Inferior parietal cortex (tissue), 1 donor: Measurements from ENCODE around the gene LYSMD1.
"Not testable (repeated sequence)": the region's sequence is repeated elsewhere in the genome, so short reads cannot be mapped to it uniquely, and the experiment has no call there.

ENCODE experiments used
- DNase-seq: peaks from one replicate; pipeline ENCODE4 v3.0.0-alpha.2; 2016; ENCODE audit errors: extremely low spot score

Gene LYSMD1

GRCh38 chr1:151165738-151166504 lies at the start of gene LYSMD1, which contains the start of gene SCNM1:
LYSMD1 (minus strand) TSS chr1:151165902; CDS start chr1:151165258, 644 bp downstream.
SCNM1 (plus strand) TSS chr1:151166144; CDS start chr1:151166153, 9 bp downstream.
- DNase-seq = peak; percentile 100

DNA sequence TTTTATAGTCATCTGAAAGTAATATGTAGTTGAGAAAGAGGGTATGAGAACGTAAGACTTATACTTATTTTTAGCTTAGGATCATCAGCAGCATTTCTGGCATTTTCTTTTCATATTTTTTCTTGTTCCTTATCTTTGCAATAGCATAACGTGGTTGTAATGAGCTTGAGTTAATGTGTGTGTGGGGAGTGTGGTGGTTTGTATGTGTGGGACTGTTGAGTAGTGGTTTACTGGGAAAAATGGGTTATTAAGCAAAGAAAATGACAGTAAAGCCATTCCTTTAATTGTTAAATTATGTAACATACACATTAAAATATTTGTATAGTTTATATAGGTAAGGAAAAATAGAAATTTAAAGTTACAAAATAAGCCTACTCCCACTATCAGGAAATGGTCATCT lies 47.9 kb upstream of the LYSMD1 start:
- no peak for DNase-seq

GRCh38 chr1:151211972-151212705 lies 46.4 kb upstream of the LYSMD1 start:
- no peak for DNase-seq

- no peak for DNase-seq
These were observed 45.1 kb upstream of the LYSMD1 start for GRCh38 chr1:151210830-151211229.

DNA sequence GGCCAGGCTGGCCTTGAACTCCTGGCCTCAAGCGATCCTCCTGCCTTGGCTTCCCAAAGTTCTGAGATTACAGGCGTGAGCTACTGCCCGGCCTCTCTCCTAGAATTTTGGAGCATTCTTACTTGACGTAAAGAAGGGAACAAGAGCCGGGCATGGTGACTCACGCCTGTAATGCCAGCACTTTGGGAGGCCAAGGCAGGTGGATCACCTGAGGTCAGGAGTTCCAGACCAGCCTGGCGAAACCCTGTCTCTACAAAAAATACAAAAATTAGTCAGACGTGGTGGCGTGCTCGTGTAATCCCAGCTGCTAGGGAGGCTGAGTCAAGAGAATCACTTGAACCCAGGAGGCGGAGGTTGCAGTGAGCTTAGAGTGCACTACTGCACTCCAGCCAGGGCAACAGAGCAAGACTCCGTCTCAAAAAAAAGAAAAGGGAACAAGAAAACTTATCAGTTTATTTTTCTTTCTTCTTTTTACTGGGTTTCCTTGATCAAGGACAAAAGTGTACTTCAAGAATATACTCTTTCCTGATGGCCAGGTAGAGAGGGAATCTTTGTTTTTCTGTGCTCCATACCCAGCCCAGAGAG lies 39.8 kb upstream of the LYSMD1 start:
- DNase-seq = not testable (repeated sequence)

DNA sequence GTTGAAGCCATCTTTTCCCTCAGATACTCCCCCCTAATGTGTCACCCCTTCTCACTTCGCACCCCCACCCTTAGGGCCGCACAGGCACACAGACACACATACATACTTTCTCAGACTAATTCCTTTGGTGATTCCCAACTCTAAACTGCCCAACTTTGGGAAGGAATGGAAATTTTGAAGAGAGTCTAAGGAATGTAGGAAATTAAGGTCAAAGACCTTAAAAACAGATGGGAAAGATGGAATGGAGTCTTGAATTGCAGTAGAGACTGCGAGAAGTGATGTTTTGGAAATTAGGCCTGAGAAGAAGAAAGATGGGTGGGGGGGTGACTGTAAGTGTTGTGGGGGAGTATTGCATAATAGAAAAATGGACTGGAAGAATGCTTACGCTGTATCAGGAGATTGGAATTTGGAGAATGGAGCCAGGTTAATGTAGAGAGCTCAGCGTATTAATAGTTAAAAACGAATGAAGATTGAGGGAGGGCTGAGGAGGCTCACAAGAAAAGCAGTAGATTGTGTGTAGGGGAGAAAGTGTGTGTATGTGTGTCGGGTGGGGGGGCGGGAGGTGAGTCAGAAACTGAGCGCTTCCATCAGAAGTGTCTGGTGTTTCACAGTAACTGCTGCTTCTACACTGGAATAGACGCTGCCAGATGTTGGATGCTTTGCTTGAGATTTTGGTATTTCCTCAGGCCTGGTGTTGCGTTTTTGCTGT lies 34.3 kb upstream of the LYSMD1 start:
- DNase-seq = no peak

- DNase-seq = peak; percentile 100
These were observed 32.8 kb upstream of the LYSMD1 start, which contains the start of gene PIP5K1A for GRCh38 chr1:151198254-151199127. PIP5K1A (plus strand) TSS chr1:151198552; CDS start chr1:151198997, 445 bp downstream.

- no peak for DNase-seq
These were observed 32.2 kb upstream of the LYSMD1 start for GRCh38 chr1:151197863-151198253.

- peak; percentile 91 for DNase-seq
These were observed 30.6 kb upstream of the LYSMD1 start for GRCh38 chr1:151196292-151196800.

GRCh38 chr1:151194894-151195594 lies 29.3 kb upstream of the LYSMD1 start:
- not testable (repeated sequence) for DNase-seq

- no peak for DNase-seq
These were observed 28.2 kb upstream of the LYSMD1 start for GRCh38 chr1:151193856-151194255.

- no peak for DNase-seq
These were observed 27.6 kb upstream of the LYSMD1 start for GRCh38 chr1:151193304-151193703.

DNA sequence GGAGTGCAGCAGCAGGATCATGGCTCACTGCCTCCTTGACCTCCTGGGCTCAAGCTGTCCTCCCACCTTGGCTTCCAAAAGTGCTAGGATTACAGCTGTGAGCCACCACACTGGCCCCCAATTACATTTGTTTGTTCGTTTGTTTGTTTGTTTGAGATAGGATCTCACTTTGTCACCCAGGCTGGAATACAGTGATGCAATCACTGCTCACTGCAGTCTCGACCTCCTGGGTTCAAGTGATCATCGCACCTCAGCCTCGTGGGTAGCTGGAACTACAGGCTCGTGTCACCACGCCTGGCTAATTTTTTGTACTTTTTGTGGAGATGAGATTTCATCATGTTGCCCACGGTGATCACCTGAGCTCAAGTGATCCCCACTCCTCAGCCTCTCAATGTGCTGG lies 26.3 kb upstream of the LYSMD1 start:
- DNase-seq = no peak

DNA sequence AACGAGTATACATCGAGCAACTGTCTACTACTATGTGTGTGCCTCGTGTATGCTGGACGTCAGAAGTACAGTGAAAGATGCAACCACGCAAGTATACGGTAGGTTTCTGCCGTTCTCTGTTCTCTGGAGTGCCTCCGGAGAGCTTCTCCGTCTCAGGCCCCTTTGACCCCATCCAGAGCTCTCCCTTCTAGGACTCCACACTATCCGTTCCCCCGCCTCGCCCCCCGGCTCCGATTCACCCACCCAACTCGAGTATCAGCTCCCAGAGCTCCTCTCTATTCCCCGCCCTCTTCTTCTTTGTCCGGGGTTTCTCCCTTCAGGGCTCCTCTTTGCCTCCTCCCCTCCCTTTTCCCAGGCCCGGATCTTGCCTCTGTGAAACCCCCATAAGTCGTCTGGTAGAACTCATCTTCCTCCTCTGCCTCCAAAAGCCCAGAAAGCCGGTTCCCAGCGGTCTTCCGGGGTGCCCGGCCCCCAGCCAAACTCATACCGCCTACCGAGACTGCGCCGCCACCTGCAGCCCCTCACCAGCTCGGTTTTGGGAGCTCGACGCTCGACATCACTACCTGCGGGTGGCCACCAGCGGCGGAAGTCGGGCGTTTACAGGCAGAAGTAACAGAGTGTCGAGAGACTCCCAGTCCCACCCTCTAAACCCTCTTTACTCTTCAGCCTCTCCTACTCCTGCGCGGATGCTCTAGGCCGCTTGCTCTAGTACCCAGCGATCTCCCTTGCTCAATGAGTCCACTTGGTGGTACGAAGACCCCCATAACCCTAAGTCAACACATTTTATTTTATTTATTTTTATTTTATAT lies 24.1 kb upstream of the LYSMD1 start, which contains the start of gene VPS72:
TSS of gene VPS72 (minus strand) at position 561 of the 809 bp plus-strand sequence. CDS start at position 485, 76 bp downstream.
- DNase-seq = peak; percentile 89

DNA sequence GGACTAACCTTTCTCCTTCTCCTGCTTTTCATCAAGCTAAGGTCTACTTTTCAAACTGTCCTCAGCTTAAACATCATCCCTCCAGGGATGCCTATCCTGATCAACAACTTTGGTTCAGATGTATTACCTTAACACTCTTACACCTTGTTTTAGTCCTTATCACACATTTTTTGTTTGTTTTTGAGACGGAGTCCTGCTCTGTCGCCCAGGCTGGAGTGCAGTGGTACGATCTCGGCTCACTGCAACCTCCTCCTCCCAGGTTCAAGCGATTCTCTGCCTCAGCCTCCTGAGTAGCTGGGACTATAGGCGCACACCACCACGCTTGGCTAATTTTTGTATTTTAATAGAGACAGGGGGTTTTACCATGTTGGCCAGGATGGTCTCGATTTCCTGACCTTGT lies 23.0 kb upstream of the LYSMD1 start:
- DNase-seq = not testable (repeated sequence)

DNA sequence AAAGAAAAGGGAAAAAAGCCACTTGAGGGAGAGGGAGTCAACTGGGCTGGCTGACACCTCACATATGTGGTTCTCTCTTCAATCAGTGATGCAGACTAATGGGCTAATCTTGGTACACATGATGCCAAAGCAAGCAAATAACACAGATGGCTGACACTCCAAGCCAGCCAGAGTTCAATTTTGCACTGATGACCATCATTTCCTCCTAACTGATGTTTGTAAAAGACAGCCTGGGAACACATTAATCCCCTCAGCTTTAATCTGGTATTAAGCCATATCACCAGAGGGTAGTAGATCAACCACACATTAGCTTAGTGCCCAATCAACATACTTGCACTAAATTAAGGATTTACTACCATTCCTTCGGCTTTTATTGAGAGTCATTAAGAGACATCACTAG lies 21.5 kb upstream of the LYSMD1 start:
- DNase-seq = no peak

GRCh38 chr1:151184211-151184610 lies 18.5 kb upstream of the LYSMD1 start:
- no peak for DNase-seq

DNA sequence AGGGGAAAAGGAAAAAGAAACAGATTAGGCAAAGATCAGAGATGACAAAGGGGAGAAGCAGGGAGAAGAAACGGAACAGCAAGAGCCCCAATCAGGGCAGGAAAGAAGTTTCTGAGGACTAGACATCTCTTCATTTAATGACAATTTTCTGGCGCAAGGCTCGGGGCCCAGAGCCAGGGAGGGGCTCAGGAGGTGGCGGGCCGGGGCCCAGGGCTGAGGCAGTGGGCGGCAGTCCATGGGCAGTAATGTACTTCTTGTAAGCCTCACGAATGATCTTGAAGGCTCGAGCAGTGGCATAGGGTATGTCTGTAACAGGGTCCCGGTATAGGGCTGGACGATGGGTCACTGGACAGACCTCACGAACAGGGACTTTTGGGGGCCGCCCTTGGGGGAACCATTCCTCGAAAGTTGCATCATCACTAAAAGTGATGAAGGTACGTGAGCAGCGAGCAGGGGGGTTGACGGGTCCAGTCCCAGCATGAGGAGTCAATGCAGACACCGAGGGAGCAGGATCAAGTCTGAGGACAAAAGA lies 10.9 kb upstream of the LYSMD1 start:
- no peak for DNase-seq

DNA sequence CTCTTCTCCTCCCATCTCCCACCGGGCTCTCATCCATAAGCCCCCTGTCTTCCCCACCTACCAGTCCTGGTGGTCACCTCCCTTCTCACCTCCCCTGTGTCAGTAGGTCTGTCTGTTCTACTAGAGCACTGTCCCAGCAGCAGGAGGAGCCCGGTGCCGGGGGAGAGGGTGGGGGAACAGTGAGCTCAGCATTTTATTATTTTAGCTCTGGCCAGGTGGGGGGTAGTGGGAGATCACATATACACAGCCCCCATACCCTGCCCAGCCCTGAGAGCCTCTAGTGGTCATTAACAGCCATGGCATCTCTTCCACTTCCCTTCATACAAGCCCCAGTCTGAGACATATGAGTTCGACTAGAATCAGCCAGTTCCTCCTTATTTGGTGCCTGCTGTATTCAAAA lies 10.2 kb upstream of the LYSMD1 start, which contains the start of gene TMOD4:
TSS of gene TMOD4 (minus strand) at position 119 of the 400 bp plus-strand sequence. CDS start 1,106 bp downstream, outside the sequence.
- DNase-seq = no peak
